Ureter (tissue), 1 donor: ENCODE results near the gene ACER3. TPM values are rescaled to one million over a fixed set of nuclear protein-coding genes. Genes with fewer than 3 reads are reported as not detected.
"Not testable (repeated sequence)": the region's sequence is repeated elsewhere in the genome, so short reads cannot be mapped to it uniquely, and the experiment has no call there.

ENCODE experiments used
- DNase-seq: peaks from one replicate; pipeline ENCODE4 v3.0.0-alpha.2; 2020; ENCODE audit warnings: low spot score
- total RNA-seq: library from RNA; stranded (reverse); gene quantifications from one replicate; pipeline ENCODE4 v1.2.4, GENCODE V29; 2023
- donor health status: DM: yes; HTN: yes; CAD: no.

ACER3 gene
- total RNA-seq, 1 donor from 2014 or later: 33.4 TPM

DNA sequence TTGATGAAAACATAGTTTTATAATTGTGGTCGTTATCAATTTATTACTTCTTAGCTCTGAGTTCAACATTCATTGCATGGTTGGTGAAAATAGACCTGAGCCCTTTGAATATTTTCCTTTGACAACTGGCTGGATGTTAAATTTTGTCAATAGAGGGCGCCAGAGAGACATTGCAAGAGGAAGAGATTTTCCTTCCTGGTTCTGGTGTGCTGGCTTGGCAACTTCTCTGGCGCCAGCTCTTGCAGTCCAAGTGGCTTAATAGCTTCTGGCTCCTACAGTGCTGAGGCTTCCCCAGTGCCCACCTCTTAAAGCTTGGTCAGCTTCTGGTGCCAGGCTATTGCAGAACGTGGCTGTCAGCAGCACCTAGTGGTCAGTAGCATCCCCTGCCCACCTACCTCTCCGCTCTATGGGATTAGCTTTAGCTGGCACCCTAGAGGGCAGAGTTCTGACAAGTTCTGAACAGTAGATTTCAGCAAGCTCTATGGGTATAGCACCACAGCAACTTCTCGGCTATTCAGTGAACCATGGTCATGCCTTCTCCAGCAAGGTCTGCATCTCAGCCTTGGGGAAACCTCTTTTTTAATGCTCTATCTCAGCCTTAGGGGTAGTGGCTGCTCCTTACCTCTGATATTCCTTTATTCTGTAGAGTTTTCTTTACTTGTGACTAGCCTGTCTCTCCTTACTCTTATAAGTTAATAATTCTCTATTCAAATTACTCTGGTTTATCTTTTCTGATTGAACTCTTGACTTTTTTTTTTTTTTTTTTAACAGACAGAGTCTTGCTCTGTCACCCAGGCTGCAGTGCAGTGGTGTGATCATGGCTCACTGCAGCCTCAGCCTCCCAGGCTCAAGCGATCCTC, 59.4 kb downstream of the ACER3 start:
- peak; percentile 85 for DNase-seq

- DNase-seq: no peak
Measured at GRCh38 chr11:76927160-76927559, 66.4 kb downstream of the ACER3 start.

DNA sequence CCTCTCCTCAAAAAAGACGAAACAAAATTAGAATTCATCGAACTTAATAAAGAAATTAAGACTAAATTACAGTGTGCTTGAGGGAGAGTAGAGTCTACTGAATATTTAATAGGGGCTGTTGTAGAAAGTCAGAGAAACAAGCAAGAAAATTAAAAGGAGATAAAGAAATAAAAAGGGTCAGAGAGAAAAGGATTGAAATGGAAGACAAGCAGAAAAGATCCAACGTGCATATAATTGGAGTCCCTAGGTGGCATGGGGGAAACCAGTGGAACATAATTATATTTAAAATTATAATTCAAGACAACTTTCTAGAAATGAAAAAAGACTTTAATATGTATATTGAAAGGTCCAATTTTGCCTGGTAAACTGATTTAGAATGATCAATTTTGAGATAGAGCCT, 74.3 kb downstream of the ACER3 start:
- DNase-seq: no peak

GRCh38 chr11:76939219-76939631, 78.5 kb downstream of the ACER3 start:
- no peak for DNase-seq

DNA sequence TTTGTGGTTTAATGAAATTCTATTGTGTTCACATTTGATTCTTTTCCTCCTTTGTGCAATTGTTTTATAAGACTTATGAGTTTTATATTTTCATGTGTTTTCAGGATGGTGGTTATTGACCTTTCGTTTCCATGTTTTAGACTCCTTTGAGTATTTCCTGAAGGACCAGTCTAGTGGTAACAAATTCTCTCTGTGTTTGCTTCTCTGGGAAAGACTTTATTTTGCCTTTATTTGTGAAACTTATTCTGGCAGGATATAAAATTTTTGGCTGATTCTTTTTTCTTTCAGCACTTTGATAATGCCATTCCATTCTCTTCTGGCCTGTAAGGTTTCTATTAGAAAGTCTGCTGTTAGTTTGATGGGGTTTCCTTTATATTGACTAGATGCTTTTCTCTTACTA, 83.5 kb downstream of the ACER3 start:
- no peak for DNase-seq

DNA sequence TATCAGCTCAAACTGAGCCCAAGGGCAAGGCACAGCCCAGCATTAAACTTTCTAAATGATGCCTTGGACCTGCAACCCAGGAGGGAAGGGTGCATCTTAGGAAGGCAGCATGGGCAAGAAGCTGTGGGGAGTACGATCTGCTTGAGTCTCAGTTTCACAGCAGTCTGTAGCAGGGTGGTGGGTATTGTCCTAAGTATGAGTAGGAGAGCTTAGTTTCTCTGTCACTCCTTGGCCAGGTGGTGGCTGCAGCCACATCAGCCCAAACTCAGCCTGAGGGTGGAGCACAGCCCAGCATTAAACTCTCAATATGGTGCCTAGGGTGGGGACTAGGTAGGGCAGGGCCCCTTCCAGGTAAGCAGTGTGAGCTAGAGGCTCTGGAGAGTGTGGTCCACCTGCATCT, 85.5 kb downstream of the ACER3 start:
- no peak for DNase-seq

- no peak for DNase-seq
Measured at GRCh38 chr11:76947190-76947589, 86.5 kb downstream of the ACER3 start.

- DNase-seq: no peak
Measured at GRCh38 chr11:76947800-76948199, 87.1 kb downstream of the ACER3 start.

DNA sequence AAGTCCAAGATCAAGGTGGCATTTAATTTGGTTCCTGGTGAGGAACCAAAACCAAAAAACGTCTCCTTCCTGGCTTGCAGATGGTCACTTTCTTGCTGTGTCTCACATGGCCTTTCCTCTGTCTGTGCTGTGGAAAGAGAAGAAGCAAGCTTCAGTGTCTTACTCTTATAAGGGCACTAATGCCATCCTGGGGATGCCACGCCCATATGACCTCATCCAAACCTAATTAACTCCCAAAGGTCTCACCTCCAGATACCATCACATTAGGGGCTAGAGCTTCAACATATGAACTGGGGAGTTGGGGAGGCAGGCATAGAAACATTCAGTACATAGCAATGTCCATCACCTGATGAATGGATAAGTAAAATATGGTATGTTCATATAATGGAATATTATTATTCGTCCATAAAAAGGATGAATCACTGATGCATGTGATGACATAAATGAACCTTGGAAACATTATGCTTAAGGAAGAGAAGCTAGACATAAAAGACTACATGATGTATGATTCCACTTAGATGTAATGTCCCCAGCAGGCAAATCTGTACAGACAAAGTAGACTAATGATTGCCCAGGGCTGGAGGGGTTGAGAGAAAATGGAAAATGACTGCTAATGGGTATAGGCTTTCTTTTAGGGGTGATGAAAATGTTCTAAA, 94.9 kb downstream of the ACER3 start:
- DNase-seq: no peak

DNA sequence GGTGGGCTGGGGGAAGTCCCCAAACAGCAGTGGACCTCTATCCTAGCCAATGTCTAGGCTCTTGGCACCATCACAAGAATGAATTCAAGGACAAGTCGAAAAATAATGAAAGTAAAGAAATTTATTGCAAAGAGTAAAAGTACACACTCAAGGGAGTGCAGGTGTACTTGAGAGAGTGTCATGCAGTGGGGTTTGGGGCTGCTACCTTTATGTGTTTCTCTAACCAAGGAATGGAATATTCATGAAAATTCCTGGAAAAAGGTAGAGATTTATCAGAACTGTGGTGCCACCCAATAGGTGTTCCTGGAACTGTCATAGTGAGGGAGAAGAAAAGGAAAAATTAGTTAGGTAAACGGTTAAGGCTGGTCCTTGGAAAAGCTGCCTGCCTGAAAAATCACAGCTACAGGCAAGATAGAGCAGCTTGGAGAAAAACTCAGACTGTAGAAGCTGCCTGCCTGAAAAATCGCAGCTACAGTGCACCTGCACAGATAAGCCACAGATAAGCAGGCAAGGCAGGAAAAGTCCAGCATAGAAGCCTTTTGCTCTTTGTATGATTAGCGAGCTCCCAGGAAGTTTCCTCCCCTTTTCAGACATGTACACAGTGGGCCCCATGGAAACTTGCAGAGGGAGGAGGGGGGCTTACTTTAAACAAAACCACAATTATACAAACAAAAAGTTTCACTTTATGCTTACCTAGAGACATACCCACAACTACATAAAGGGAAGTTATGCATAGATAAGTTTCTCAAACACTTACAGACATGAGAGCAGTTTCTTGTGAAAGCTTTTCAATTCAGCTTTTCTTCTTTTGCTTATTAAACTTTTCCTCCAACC, 102.1 kb downstream of the ACER3 start:
- DNase-seq: no peak

DNA sequence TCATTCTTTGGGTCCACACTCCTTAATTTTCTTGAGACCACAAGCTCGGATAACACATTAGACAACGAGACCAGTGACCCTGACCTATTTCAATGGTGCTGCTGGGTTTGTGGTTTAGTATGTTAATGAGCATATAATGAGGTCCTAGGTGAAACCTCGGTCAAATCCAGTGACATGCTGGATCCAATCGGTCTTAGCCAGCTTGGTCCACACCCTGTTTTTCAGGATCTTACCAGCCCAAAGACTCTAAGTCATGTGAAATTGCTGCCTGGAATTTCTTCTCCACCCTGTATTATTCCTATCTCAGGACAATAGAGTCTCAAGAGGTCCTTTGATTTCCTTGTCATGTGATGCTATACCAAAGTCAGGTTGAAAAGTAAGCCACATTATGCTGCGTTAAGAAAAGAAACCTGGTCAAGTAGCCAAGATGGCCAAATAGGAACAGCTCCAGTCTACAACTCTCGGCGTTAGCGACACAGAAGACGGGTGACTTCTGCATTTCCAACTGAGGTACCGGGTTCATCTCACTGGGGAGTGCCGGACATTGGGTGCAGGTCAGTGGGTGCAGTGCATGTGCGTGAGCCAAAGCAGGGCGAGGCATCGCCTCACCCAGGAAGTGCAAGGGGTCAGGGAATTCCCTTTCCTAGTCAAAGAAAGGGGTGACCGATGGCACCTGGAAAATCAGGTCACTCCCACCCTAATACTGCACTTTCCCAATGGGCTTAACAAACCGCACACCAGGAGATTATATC, 102.9 kb downstream of the ACER3 start:
- not testable (repeated sequence) for DNase-seq

- no peak for DNase-seq
Measured at GRCh38 chr11:76972051-76972450, 111.3 kb downstream of the ACER3 start.

DNA sequence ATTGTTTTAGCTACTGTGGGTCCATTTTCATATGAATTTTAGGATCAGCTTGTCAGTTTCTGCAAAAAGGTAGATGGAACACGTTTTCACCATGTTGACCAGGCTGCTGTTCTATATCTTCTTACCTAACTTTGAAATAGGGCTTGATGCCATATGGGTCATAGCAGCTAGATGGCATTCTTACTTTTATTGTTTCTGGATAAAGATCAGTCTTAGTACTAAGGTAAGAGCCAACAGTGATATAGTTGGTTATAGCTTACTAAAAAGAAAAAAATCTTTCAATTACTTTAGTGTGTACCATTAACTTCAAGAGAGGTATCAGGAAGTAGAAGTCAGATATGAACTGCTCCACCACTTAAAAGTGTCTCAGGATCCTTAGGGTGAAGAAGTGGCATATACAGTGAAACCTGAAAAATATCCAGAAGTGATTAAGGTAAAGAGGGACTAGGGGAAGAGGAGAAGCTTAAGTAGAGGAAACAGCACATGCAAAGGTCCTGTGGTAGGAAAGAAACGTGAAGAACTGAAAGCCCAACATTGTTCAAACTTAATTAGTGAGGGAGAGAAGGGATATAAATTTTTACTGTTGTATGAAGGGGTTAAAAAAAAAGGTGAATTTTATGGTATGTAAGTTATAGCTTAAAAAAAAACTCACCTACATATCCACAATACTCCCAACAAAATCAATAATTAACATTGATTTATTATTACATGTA, 113.6 kb downstream of the ACER3 start:
- DNase-seq: no peak

DNA sequence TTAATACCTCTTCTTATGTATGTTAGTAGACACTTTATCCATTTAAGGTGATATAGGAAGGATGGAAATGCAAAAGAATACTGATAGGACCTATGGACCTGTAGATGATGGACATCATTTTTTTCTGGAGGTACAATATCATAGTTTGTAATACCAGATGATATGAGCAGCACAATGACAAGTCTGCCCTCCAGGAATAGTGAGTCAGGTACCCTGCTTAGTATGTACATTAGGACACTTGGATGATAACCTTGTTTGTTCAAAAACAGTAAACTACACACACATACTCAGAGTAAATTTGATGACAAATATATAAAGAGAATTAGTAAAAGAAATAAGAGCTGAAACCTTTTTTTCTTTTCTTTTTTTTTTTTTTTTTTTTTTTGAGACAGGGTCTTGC, 114.8 kb downstream of the ACER3 start:
- DNase-seq: no peak

DNA sequence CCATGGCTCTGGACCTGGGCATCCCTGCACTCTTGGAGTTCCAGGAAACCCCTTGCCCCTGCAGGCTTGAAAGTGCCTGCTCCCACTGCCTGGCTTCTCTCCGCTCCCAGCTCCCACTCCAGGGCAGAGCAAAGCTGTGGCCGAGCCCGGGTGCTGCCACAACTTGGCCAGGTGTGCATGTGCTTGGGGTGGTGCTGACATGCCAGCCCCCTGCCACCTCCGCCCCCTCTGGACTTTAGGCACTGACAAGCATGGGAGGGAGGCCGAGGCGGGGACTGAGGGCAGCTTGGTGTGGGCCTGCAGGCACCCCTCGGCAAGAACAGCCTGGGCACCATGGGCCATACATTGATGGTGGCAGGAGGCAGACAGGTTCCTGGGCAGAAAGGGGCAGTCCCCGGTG, 117.1 kb downstream of the ACER3 start:
- DNase-seq: no peak

DNA sequence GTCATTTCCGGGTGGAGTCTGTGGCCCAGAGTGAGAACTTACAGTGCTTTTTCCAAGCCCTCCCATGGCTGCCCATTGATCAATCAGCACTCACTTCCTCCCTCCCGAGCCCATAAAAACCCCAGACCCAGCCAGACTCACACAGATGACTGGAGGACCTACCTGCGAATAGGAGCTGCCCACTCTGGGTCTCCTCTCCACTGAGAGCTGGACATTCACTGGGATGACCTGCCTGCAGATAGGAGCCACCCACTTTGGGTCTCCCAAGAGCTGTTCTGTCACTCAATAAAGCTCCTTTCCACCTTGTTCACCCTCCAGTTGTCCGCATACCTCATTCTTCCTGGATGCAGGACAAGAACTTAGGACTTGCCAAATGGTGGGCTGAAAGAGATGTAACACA, 117.5 kb downstream of the ACER3 start:
- no peak for DNase-seq

- DNase-seq: no peak
Measured at GRCh38 chr11:76978818-76979217, 118.1 kb downstream of the ACER3 start.

DNA sequence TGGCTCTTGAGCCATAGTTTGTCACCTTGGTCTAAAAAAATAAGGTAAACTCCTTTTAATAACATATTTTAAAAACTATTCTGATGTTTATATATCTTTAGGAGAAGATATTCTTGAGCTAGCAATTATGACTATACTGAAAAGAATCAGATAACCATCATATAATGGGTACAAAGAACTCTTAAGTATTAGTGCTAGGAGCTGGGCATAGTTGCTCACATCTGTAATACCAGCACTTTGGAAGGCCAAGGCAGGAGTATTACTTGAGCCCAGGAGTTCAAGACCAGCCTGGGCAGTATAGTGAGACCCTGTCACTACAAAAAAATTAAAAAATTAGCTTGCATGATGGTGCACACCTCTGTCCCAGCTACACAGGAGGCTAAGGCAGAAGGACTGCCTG, 119.5 kb downstream of the ACER3 start:
- no peak for DNase-seq

- no peak for DNase-seq
Measured at GRCh38 chr11:76984743-76985142, 124.0 kb downstream of the ACER3 start.

DNA sequence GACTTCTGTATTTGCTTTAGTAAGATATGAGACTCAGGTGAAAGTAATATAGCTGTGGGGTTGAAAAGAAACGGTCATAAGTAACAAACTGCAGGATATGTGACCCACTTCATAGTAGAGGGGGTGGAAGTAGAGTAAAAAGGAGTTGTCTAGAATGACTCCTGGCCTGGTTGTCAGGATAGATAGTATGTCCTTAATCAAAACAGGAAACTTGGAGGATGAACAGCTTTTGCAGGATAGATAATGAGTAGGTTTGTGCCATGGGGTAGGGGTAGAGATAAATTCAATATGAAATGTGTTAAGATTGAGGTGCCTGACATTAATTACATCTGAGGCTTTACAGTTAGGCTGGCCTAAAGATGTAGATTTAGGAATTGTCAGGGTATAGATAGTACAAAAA, 126.5 kb downstream of the ACER3 start:
- no peak for DNase-seq

DNA sequence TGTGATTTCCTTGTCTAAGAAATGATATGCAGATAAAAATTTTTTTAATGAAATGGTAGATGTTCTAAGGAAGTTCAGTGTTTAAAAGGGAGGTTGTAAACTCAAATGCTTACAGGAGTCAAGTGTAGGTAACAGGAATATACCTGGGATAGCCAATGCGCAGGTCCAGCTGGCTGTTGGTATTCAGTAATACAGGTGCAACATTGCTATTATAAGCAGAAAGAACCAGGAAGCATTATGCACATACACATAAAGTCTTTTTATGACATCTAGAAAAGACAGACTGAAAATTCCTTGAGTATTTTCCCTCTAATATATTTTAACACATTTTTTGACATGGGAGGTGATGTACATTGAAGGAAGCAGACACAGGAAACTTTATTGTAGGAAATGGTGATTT, 129.9 kb downstream of the ACER3 start:
- DNase-seq: no peak
